GM12878 (cell line): ENCODE data around the gene ABCC11. TPM values are rescaled to one million over a fixed set of nuclear protein-coding genes. Genes with fewer than 3 reads are reported as not detected.

Experiments used
- ATAC-seq: fragments of 200-7000 bp; cut with Tn5 transposase; 3 replicates; pipeline ENCODE4 v1.9.1; 2020; ENCODE audit warnings: mild to moderate bottlenecking, moderate library complexity
- BruUV-seq: library from RNA; stranded (reverse); fragments of 400-500 nt; replicated peaks from 2 replicates; lab custom pipeline; 2021; lab: Mats Ljungman, UMichigan
- CTCF ChIA-PET: fragments of 300-600 bp; sonication (Branson Sonifier 250); formaldehyde crosslinking; extraction: SDS; loops from one replicate; lab custom pipeline; 2021; ENCODE audit warnings: inconsistent platforms; lab: Yijun Ruan, JAX
- POLR2A ChIA-PET: fragments of 350-600 bp; formaldehyde crosslinking; extraction: SDS; loops from one replicate; lab custom pipeline; 2021; ENCODE audit warnings: inconsistent platforms; lab: Charles Lee
- RAD21 ChIA-PET: fragments of 300-600 bp; sonication (Branson Sonifier 250); formaldehyde crosslinking; loops from one replicate; lab custom pipeline; 2023; ENCODE audit warnings: antibody characterized with exemption; ENCODE audit not compliant: unreplicated experiment; lab: Charles Lee
- SMC1A ChIA-PET: fragments of 300-600 bp; sonication (Branson Sonifier 250); formaldehyde crosslinking; loops from one replicate; lab custom pipeline; 2023; ENCODE audit not compliant: unreplicated experiment, uncharacterized antibody; lab: Charles Lee
- DNase-seq: peaks from one replicate; pipeline ENCODE4 v3.0.0-alpha.2; 2011; ENCODE audit warnings: low read depth, low spot score
- FAIRE-seq: peaks from 3 replicates; lab custom pipeline; 2011; peaks lifted over from hg19 to GRCh38; lab: Jason Lieb, UNC
- H2AFZ ChIP-seq: 2 replicates; pipeline ENCODE4 v1.6.0; 2011; ENCODE audit warnings: low read depth, low read length, control low read depth; ENCODE audit not compliant: control insufficient read depth
- H3K27ac ChIP-seq: 2 replicates; pipeline ENCODE4 v1.5.1; 2011; ENCODE audit warnings: control low read depth; ENCODE audit not compliant: control insufficient read depth, insufficient read depth
- H3K27me3 ChIP-seq, 2 experiments: replicated peaks in 1 of 2; 2 replicates each; pipeline versions ENCODE4 v1.6.0 to v1.6.1; 2011; ENCODE audit warnings: low read length in 1 of 2; ENCODE audit not compliant: control insufficient read depth in 2 of 2, insufficient read depth in 2 of 2
- H3K36me3 ChIP-seq, 2 experiments: 2 replicates each; pipeline ENCODE4 v1.5.1; 2011; ENCODE audit warnings: low read length in 1 of 2; ENCODE audit not compliant: control insufficient read depth in 2 of 2, insufficient read depth in 2 of 2
- H3K4me1 ChIP-seq: 2 replicates; pipeline ENCODE4 v1.6.1; 2011; ENCODE audit warnings: mild to moderate bottlenecking, low read length, moderate library complexity, mixed read lengths; ENCODE audit not compliant: control insufficient read depth, insufficient read depth
- H3K4me2 ChIP-seq: 2 replicates; pipeline ENCODE4 v1.6.0; 2011; ENCODE audit warnings: control low read depth; ENCODE audit not compliant: control insufficient read depth, insufficient read depth
- H3K4me3 ChIP-seq: fragments of 200-600 bp; sonication (generic); 2 replicates; pipeline ENCODE4 v1.5.1; 2016
- H3K79me2 ChIP-seq: 2 replicates; pipeline ENCODE4 v1.6.0; 2011; ENCODE audit warnings: low read length; ENCODE audit not compliant: control insufficient read depth, insufficient read depth
- H3K9ac ChIP-seq: 2 replicates; pipeline ENCODE4 v1.8.0; 2011; ENCODE audit warnings: low read length, control low read depth, mixed read lengths; ENCODE audit not compliant: control insufficient read depth, insufficient read depth
- H3K9me3 ChIP-seq: replicated peaks from 3 replicates; pipeline ENCODE4 v1.5.1; 2011; ENCODE audit warnings: mild to moderate bottlenecking, low read length; ENCODE audit not compliant: control insufficient read depth, insufficient read depth
- H4K20me1 ChIP-seq: 2 replicates; pipeline ENCODE4 v1.6.0; 2011; ENCODE audit not compliant: control insufficient read depth, insufficient read depth
- CHD1 ChIP-seq: IDR thresholded peaks from 2 replicates; pipeline ENCODE4 v1.6.1; 2012; ENCODE audit warnings: low read depth, low read length, improper control_type of control experiment
- CTCF ChIP-seq, 3 experiments: IDR thresholded peaks in 2 of 3; conservative IDR thresholded peaks in 1 of 3; 2 replicates each; pipeline ENCODE4 v1.5.1; 2011; ENCODE audit warnings: low read depth in 3 of 3, low read length in 3 of 3, mild to moderate bottlenecking in 3 of 3, control low read depth in 2 of 3, moderate library complexity in 2 of 3, inconsistent platforms in 1 of 3, mixed read lengths in 1 of 3; ENCODE audit not compliant: control insufficient read depth in 2 of 3, insufficient read depth in 1 of 3; ENCODE audit errors: extremely low read depth in 1 of 3
- HDGF ChIP-seq: fragments of 450-650 bp; IDR thresholded peaks from 2 replicates; pipeline ENCODE4 v1.6.1; 2016; ENCODE audit warnings: antibody characterized with exemption
- RAD21 ChIP-seq: IDR thresholded peaks from 2 replicates; pipeline ENCODE4 v1.6.1; 2011; ENCODE audit warnings: mild to moderate bottlenecking, low read depth, low read length, moderate library complexity; ENCODE audit not compliant: insufficient read depth
- SMC3 ChIP-seq: IDR thresholded peaks from 2 replicates; pipeline ENCODE4 v1.6.1; 2011; ENCODE audit warnings: low read length, improper control_type of control experiment, borderline replicate concordance
- YY1 ChIP-seq: IDR thresholded peaks from 2 replicates; pipeline ENCODE4 v1.6.1; 2011; ENCODE audit warnings: low read depth, mild to moderate bottlenecking, low read length
- WGBS: methylation state at CpG from one replicate; pipeline ENCODE4 v1.1.6; 2016; ENCODE audit warnings: low lambda C conversion rate; ENCODE audit not compliant: insufficient replicate concordance, insufficient coverage; ENCODE audit errors: missing lambda C conversion rate; 5-methylcytosine and 5-hydroxymethylcytosine counted together
- in situ Hi-C: fragments of 300-500 bp; cut with MboI; formaldehyde crosslinking; loops from 9 replicates; pipeline ENCODE4 v1.14.3; 2018; ENCODE audit warnings: mixed read lengths
- intact Hi-C: fragments of 100-400 bp; cut with micrococcal nuclease; formaldehyde crosslinking; loops from one replicate; pipeline ENCODE4 v1.14.2; 2022; ENCODE audit not compliant: unreplicated experiment
- polyA plus RNA-seq, 11 experiments: library from polyadenylated mRNA; depleted of rRNA in 4 of 11; unstranded in 6 of 11; stranded (reverse) in 5 of 11; fragments of >200 nt; fragmentation: Nextera tagmentation in 4 of 11; fragmentation: Illumina TruSeq in 1 of 11; extraction: Ambion mirVana in 4 of 11; extraction: Trizol in 1 of 11; gene quantifications; 1 replicate in 1 of 11; 2 replicates in 10 of 11; pipeline versions ENCODE4 v1.2.1 to v1.2.3, GENCODE V29; 2011 to 2016; ENCODE audit warnings: inconsistent platforms in 2 of 11, missing spikeins in 2 of 11, low read depth in 1 of 11
- total RNA-seq, 4 experiments: library from RNA; depleted of rRNA in 3 of 4; stranded (reverse); fragments of >200 nt in 3 of 4; fragmentation: Illumina TruSeq in 1 of 4; extraction: Trizol in 1 of 4; gene quantifications; 2 replicates each; pipeline versions ENCODE4 v1.2.1 to v1.2.3, GENCODE V29; 2013 to 2021

The ABCC11 gene
- total and polyA plus RNA-seq, 10 of the 15 experiments (the other 5 are each of a cell fraction or from before 2014, with no cell fraction given), result 0.04 to 0.20 (median 0.10) TPM; not detected in 6

DNA sequence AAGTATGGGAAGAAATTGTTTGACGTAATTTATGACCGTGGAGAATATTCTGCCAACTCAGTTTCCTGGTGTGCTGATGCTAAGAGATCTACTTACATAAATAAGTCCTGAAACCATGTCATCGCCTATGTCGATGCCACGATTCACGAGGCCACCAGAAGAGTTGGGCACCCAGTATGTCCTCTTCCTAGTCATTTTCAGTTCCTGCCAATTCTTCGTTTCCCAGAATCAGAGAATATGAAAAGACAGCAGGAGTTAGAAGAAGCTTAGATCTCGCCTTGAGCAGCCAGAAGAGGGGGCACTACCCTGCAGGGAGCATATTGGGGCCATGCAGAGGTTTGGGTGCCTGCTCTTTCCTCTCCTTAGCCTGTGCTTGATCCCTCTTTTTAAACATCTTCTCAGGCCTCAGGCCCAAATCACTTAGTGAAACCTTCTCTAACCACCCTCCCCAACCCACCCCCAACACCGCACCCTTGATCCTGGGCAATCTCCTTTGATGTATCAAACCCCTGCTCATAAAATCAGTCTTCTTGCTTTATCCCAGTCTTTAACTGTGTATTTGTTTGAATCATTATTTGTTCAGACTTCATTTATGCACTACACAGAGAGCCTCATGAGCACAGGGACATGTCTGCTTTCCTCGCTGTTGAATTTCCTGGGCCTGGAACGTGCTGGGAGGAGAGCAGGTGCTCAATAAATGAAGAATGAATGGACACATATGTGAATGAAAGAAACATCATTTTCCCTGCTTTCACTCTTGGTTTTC lies 15.4 kb downstream of the ABCC11 start:
- FAIRE-seq (peak; percentile 18), DNase-seq (no peak), ATAC-seq (peak; percentile 93)
- 48% methylated on average over 11 of the region's 11 CpGs for WGBS
- ChIA-PET SMC1A (interaction anchor here (0.6 to 5.4 kb wide), 8 partner anchors 43 to 398 kb away, joined by 3 to 30 read pairs (median 6); no protein-coding TSS in a partner anchor), CTCF (interaction anchor here (0.6 to 4.8 kb wide), 12 partner anchors 8 to 401 kb away, joined by 3 to 47 read pairs (median 4); no protein-coding TSS in a partner anchor), RAD21 (interaction anchor here (0.6 to 3.7 kb wide), 8 partner anchors 11 to 400 kb away, joined by 3 to 30 read pairs (median 4); no protein-coding TSS in a partner anchor), POLR2A (interaction anchor here (0.6 to 1.0 kb wide), 2 partner anchors 50 to 391 kb away, joined by 3 to 5 read pairs; no protein-coding TSS in a partner anchor)
- Histone ChIP-seq H2AFZ (peak overlapping the region; percentile 35; the same call in 1 of the 2 replicates), H3K9me3 (no peaks in the 10 kb centered on the region), H3K4me1 (peaks cover 3% of the 10 kb centered on the region), H3K27ac (no peak overlapping the region), H3K4me3 (no peak overlapping the region), H4K20me1 (no peaks in the 10 kb centered on the region), H3K27me3 (no peaks in the 10 kb centered on the region), H3K79me2 (no peaks in the 10 kb centered on the region), H3K9ac (no peak overlapping the region), H3K4me2 (no peak overlapping the region), H3K36me3 (no peaks in the 10 kb centered on the region)
- in situ Hi-C loops (loop anchor here (5.0 kb wide), 1 partner anchor 400 kb away; no protein-coding TSS in a partner anchor), intact Hi-C loops (loop anchor here (5.0 kb wide), 1 partner anchor 390 kb away; no protein-coding TSS in a partner anchor)
- BruUV-seq, result no TSS peak
- TF ChIP-seq YY1 (0 out of 2 replicates have a peak, but pooled peaks have one; percentile 9), RAD21 (peak; percentile 75), SMC3 (peak; percentile 74), HDGF (no peak), CTCF (IDR thresholded peaks at IDR 0.05 in 2 of 3, conservative IDR thresholded peaks at IDR 0.05 in 1 of 3; ENCODE audit: control insufficient read depth in 2 of 3, extremely low read depth in 1 of 3, insufficient read depth in 1 of 3, low read depth in 3 of 3, low read length in 3 of 3) (peak; percentile 61 to 62 (median 62); a peak in 5 of 6 replicates), CHD1 (no peak)
